CD4-positive, alpha-beta T cell treated with Interleukin-6 for 4 hours (primary cell): ENCODE results near the gene DOCK4.

Experiments
- DNase-seq: peaks from one replicate; pipeline ENCODE4 v3.0.0-alpha.2; 2020; ENCODE audit warnings: mixed read lengths

Gene DOCK4

GRCh38 chr7:112105584-112106530, 100.3 kb downstream of the DOCK4 start:
- no peak for DNase-seq

DNA sequence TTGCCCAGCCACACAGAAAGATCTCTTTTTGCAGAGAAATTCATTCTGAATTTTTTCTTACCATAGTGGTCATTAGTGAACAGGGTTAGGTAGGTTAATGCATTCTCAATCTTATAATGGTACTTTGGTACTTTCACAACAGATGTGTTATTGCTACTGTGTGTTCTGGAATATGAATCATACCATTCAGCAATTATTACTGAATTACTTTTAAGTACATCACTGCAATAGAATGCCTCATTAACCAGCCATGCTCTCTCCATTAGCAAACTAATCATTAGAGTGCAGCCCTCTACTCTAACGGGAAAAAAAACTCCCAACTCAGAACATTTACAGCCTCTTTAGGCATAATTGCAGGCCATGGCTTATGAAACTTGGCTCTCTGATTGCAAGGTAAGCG, 102.1 kb downstream of the DOCK4 start:
- DNase-seq = no peak

DNA sequence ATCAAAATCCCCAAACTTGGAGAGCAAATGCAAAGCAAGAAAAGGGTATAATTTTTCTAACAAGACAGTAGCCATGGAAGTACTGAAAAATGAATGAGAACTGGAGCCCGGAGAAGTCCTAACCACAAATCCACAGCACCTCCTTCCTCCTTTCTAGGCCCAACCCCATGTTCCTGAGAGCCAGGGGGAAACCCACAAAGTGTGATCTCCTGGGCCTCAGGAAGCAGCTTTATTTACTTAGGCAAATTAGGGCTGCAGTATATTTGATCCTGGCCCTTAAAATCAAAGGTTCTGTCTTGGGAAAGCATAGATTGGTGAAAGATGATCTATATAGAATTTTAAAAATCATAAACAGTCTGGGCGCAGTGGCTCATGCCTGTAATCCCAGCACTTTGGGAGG, 103.0 kb downstream of the DOCK4 start:
- DNase-seq = no peak

DNA sequence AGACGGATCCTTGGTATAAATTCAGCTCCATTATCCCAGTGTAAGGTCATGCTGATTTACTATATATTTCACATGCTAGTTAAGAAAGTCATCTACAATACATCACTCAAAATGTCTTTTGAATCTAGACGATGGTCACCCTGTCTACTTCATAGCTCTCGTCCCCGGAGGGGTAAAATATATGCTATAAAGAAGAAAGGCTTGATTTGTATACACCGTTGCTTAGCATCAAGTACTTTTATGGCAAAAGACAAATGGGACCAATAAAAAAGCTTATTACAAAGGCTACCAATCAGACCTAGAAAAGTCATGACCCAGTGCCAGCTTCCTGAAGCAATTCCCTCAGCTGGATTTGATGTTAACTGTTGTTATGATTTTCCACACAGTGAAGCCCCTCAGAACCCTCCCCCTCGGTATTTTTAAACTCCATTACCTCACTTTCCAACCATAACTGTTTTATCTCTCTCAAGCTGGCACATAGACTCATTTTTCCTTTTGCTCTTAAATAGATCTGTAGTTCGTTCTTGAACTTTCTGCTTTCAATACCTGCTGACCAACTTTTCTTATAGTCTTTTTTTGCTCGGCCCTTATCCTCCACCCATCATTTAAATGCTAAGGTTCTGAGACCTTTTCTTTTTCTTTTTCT, 104.9 kb downstream of the DOCK4 start:
- DNase-seq = no peak

GRCh38 chr7:112097524-112097923, 108.7 kb downstream of the DOCK4 start:
- DNase-seq = no peak

GRCh38 chr7:112093409-112093808, 112.8 kb downstream of the DOCK4 start:
- DNase-seq = no peak

DNA sequence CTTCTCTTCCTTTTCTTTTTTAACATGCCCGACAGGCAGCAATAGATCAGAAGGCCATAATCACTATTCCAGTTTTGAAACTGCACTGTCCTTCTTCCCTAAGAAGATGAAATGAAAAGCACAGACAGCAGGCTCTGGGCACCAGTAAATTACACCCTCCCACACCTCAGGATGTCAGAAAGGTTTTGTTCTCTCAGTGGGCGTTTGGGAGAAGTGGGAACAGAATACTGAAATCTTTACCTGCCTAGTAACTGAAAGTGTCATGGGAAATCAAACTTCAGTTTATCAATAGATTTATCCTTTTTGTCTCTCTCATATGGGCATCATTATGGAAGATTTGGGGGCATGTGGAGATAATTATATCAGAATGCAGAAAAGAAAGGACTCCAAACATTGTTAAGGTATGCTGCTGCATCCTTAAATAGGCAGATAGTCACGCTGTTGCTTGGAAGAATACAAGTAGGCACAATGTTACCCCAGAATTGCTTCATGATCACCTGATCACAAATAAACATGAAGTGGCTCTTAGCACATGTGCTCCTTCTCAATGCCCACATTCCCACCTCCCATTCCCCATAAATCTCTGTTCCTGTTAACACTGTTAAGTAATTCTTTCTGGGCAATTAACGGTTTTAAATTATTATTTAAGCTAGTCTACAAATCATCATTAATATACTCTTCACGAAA, 113.3 kb downstream of the DOCK4 start:
- DNase-seq = no peak

DNA sequence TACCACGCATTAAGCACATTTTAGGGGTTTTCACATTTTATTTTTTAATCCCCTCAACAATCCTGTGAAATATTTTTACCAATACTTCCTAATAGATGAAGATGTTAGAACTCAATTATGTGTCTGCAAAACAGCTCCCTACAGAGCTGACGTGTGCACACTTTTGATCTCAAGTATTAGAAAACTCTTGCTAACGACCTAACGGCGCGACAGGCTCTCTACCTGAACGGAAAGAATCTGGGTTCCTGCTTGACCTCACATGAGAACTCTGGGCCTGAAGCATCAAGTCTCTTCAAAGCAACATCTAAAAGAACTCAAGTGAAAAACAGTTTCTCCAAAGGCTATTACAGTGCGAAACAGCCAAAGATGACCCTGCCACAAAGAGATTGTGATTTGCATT, 113.9 kb downstream of the DOCK4 start:
- DNase-seq = no peak

GRCh38 chr7:112091768-112092167, 114.4 kb downstream of the DOCK4 start:
- DNase-seq = no peak

- DNase-seq = no peak
Measured at GRCh38 chr7:112089551-112089950, 116.6 kb downstream of the DOCK4 start.

DNA sequence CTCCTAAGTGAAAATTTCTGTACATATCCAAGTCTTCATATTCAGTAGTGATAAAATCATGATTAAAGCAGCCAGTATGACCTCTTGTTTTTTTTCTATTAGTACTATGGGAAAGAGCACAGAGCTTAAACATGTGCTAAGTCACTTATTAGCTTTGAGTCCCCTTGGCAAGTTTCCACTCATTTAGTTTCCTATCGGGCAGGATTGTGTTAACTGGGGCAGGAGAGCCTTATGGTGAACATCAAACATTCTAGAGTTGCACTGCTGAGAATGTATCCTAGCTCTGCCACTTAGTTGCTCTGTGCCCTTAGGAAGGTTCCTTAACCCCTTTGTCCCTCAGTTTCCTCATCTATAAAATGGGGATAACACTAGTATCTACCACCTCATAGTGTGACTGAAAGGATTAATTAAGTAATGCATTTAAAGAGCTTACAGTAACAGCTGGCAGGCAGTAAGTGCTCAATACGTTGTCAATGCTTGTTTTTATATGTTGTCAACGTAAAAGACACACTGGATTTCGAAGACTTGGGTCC, 117.6 kb downstream of the DOCK4 start:
- DNase-seq = no peak

DNA sequence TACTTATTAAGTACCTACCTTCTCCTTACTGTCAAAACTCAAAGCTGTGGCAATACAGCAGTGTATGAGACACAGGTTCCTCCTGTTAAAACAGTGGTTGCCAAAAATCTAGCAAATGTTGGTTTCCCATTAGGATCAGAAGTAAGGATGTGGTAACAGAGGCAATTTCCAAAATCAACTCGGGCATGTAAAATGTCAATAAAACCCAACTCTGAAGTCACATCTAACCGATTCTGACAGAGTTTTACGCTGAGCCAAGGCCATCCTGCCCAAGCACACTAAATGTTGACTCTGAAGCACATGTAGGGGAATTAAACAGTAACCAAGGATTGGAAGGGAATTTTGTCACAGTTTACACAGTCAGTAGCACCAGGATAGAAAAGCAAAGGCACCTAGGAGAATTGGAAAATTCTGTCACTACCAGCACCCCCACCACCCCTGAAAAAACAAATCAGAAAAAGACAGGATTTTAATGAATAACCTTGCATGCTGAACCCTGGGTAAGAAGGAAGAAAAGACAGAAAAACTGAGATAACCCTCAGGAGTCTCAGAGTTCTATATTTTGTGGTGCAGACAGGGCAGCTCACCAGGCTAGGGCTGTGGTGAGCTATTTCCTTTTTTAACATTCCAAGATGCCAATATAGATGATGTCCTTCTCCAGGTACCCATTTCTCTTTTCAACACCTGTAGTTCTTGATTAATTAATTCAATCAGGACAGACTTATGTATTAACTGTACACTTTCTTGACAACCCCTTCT, 119.5 kb downstream of the DOCK4 start:
- no peak for DNase-seq

DNA sequence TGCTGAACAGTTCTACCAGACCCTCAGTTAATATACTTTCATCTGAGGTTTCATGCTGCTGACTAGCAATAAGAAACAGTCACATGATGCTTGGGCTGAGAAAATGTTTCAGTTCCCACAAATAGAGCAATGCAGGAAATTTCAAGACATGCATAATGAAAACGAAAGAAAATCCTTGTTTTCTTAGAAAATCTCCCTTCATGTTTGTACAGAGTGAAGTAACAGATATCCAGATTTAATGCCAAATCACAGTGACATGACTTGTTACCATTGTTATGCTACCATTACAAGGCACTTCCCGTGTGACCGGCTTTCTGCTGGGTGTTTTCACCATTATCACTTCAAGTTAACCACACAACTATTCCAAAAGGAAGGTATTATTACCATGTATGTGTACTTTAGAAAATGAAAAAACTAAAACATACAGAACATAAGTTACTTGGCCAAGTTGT, 121.7 kb downstream of the DOCK4 start:
- DNase-seq = no peak

GRCh38 chr7:112083776-112084355, 122.3 kb downstream of the DOCK4 start:
- no peak for DNase-seq

DNA sequence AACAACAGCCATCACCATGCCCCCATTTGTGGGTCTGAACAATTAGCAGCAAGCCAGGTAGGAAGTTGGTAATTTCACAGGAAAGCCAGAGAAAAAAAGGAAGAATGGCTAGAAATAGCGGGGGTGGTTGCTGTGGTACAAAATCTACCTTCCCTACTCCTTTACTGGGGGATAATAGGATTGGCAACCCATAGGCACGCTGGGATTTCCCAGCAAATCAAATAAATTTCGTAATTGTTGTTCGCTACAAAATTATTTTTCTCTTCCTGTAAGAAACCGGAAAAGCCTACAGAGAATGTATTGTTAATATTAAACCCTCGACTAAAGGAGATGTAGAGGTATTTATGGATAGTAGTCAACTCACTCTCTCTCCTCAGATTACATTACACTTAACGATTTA, 123.9 kb downstream of the DOCK4 start:
- DNase-seq = no peak

- no peak for DNase-seq
Measured at GRCh38 chr7:112081778-112082177, 124.4 kb downstream of the DOCK4 start.

GRCh38 chr7:112080978-112081377, 125.2 kb downstream of the DOCK4 start:
- DNase-seq = no peak

GRCh38 chr7:112080441-112080840, 125.8 kb downstream of the DOCK4 start:
- no peak for DNase-seq

- DNase-seq = no peak
Measured at GRCh38 chr7:112079673-112080072, 126.5 kb downstream of the DOCK4 start.

GRCh38 chr7:112079122-112079521, 127.1 kb downstream of the DOCK4 start:
- no peak for DNase-seq

DNA sequence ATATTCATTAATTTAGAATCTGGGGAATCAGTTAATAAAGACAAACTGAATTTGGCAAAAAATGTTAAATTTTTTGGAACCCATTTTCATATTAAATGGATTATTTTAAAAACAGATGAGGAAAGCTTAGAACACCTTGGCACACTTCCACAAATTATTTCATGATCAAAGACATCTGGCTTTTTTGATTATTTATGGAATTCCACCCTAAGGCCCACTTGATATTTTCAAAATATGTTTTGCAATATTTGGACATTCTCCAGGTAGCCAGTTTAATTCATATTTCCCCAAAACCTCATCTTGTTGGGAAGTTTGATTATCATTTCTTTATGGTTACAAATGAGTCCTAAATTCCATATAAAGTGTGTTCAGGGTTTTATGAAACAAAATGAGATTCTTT, 129.9 kb downstream of the DOCK4 start:
- DNase-seq = no peak

GRCh38 chr7:112074464-112074863, 131.7 kb downstream of the DOCK4 start:
- no peak for DNase-seq
